ENCODE results near the gene ANKAR. TPM values are rescaled to one million over a fixed set of nuclear protein-coding genes. Genes with fewer than 3 reads are reported as not detected.
A peak's percentile ranks its signal among the peaks of the same experiment; 100 is the strongest.

The ANKAR gene
- total and polyA plus RNA-seq, 12 donors = 0.64 to 9.3 (median 5.6) TPM

DNA sequence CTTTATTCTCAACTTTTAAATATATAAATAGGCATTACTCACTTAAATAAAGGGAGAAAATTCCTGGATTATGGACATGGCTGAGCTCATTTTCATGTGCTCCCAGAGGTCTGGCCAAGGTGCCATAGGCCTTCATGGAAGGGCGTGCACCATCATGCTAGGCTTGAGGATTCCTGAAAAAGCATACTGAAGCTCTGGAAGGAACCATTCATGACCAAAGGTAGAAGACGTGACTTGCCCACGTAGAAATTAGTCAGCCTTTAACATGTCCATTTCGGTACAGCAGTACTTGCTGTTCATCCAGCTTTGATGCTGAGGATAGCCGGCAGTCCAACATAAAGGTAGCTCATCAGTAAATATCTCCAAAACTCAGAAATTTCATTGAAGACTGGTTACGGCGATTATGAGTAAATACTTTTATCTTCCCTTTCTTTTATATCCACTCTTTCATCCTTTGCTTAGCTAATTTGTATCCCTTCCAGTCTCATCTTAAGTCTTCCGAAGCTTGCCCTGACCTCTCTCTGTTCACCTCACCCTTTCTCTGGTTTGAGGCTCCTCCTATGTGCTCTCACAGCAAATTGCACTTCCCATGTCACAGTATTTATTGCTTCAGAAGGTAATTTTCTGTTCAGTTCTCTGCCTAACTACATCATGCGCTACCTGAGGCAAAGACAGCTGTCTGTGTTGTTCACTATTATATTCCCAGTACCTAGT lies 45.5 kb upstream of the ANKAR start:
- DNase-seq = no peak
- Histone ChIP-seq H3K36me3 (no peaks in the 10 kb centered on the region), H3K4me3 (no peak overlapping the region), H3K27me3 (no peaks in the 10 kb centered on the region), H3K9me3 (no peaks in the 10 kb centered on the region), H3K4me1 (peaks cover 0 to 8% (median 0%) of the 10 kb centered on the region in 9 donors), H3K27ac (peak overlapping the region in 4 of 10 donors; percentile 31 to 59 (median 37))
- peak in 7 of 8 donors; percentile 55 to 73 (median 58) for ATAC-seq
- TF ChIP-seq, protein P1, sequence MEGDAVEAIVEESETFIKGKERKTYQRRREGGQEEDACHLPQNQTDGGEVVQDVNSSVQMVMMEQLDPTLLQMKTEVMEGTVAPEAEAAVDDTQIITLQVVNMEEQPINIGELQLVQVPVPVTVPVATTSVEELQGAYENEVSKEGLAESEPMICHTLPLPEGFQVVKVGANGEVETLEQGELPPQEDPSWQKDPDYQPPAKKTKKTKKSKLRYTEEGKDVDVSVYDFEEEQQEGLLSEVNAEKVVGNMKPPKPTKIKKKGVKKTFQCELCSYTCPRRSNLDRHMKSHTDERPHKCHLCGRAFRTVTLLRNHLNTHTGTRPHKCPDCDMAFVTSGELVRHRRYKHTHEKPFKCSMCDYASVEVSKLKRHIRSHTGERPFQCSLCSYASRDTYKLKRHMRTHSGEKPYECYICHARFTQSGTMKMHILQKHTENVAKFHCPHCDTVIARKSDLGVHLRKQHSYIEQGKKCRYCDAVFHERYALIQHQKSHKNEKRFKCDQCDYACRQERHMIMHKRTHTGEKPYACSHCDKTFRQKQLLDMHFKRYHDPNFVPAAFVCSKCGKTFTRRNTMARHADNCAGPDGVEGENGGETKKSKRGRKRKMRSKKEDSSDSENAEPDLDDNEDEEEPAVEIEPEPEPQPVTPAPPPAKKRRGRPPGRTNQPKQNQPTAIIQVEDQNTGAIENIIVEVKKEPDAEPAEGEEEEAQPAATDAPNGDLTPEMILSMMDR (IDR thresholded peaks at IDR 0.05) = peak in 6 of 9 donors; percentile 25 to 58 (median 41)
- 89 to 91% methylated on average over 9 of the region's 9 CpGs for WGBS, 2 donors
- intact Hi-C loops (cut with DNase I) = loop anchor here in 2 of 10 donors (2.0 to 5.0 kb wide), 2 partner anchors 47 to 160 kb away; partner anchors contain the start of gene SLC40A1 (in 2 of the 2)

DNA sequence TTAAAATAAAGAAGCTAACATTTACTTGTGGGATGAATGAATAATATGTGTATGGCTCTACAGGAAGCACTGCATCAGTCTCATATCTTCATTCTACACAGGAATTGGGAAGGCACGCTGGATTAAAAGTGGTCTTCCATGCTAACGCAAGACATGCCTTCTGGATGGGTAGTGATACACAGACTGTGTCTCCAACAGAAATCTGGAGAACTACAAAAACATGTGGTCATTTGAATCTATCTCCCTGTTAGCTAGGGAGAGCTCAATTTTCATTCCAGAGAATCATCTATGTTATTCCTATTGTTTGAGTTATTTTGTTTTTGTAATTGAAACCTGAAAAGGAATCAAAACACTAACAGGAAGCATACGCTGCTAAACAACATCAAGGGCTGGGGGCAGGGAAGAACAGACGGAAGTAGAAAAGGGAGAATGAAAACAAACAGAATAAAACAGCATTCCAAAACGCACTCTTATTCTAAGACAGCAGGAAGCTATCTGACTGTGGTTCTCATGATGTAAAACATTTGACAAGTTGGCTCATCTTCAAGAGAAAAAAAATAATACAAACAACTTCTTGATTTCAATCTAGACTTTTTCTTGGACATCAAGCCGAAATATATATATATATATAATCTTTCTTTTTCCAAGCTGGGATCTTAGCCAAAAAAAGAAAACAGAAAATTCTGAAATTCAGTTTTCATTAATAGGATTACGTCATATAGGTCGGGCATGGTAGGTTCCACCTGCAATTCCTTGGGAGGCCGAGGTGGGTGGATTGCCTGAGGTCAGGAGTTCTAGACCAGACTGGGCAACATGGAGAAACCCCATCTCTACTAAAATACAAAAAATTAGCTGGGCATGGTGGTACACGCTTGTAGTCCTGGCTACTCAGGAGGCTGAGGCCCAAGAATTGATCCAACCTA lies 44.7 kb upstream of the ANKAR start:
- no peaks in the 10 kb centered on the region for H3K36me3 ChIP-seq
- intact Hi-C loops (cut with DNase I) = loop anchor here in 9 of 10 donors (2.0 to 10.0 kb wide), 5 partner anchors 47 to 175 kb away; partner anchors contain the start of gene SLC40A1 (in 3 of the 9)
- no peaks in the 10 kb centered on the region for H3K9me3 ChIP-seq
- no peaks in the 10 kb centered on the region for H3K27me3 ChIP-seq
- peaks cover 0 to 8% (median 0%) of the 10 kb centered on the region in 9 donors for H3K4me1 ChIP-seq
- ATAC-seq = peak in 4 of 8 donors; percentile 37 to 72 (median 44)
- WGBS, 2 donors = 57 to 67% methylated on average over 10 of the region's 10 CpGs
- TF ChIP-seq, protein P1 (IDR thresholded peaks at IDR 0.05) = no peak
- H3K4me3 ChIP-seq = no peak overlapping the region
- no peak for DNase-seq
- H3K27ac ChIP-seq = peak overlapping the region in 4 of 10 donors; percentile 31 to 59 (median 37)

DNA sequence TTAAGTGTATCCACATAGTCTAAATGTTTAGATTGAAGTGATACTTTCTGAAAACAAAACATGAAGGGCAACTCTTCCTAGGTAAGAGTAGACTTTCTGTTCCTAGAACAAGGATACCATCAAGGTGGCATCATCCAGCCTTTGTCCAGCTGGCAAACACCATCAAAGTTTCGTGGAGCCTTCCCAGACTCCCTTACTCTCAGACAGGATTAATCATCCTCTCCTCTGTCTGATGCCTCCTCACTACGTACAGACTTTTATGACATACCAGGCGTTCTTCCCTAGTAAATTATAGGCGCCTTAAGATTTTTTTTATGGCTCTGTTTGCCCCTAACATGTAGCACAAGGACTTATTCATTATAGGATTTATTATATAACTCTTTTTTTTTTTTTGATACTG lies 42.6 kb upstream of the ANKAR start:
- ATAC-seq = no peak

More for the DNA sequence above, 42.6 kb upstream of the ANKAR start:
- H3K36me3 ChIP-seq = no peaks in the 10 kb centered on the region
- intact Hi-C loops (cut with DNase I) = loop anchor here in 9 of 10 donors (2.0 to 10.0 kb wide), 5 partner anchors 50 to 177 kb away; partner anchors contain the start of gene SLC40A1 (in 1 of the 9)
- H3K4me3 ChIP-seq = no peak overlapping the region
- peaks cover 0 to 8% (median 0%) of the 10 kb centered on the region in 9 donors for H3K4me1 ChIP-seq
- WGBS, 2 donors = 89 to 93% methylated on average over 4 of the region's 4 CpGs
- H3K27me3 ChIP-seq = no peaks in the 10 kb centered on the region
- H3K27ac ChIP-seq = no peak overlapping the region
- no peak for DNase-seq
- TF ChIP-seq, protein P1 (IDR thresholded peaks at IDR 0.05) = no peak
- H3K9me3 ChIP-seq = no peaks in the 10 kb centered on the region
